Mesendoderm (in vitro differentiated cells): ENCODE data around the gene PXYLP1.

Experiments
- DNase-seq: peaks from one replicate; pipeline ENCODE4 v3.0.0; 2013
- H2AK5ac ChIP-seq: 2 replicates; pipeline ENCODE4 v1.6.1; 2013; ENCODE audit warnings: low read length, inconsistent platforms
- H2BK120ac ChIP-seq: 2 replicates; pipeline ENCODE4 v1.6.1; 2013; ENCODE audit warnings: low read depth, mild to moderate bottlenecking, low read length, moderate library complexity, mixed read lengths
- H2BK15ac ChIP-seq: replicated peaks from 2 replicates; pipeline ENCODE4 v1.6.1; 2013; ENCODE audit warnings: low read depth, mild to moderate bottlenecking, moderate library complexity
- H2BK5ac ChIP-seq: 2 replicates; pipeline ENCODE4 v1.6.1; 2013; ENCODE audit warnings: low read length, inconsistent platforms
- H3K18ac ChIP-seq: 2 replicates; pipeline ENCODE4 v1.6.1; 2013; ENCODE audit warnings: mild to moderate bottlenecking, low read length, mixed read lengths
- H3K23ac ChIP-seq: one replicate; pipeline ENCODE4 v1.6.1; 2013; ENCODE audit warnings: low read length
- H3K27ac ChIP-seq: 2 replicates; pipeline ENCODE4 v1.5.1; 2013; ENCODE audit warnings: low read depth, mild to moderate bottlenecking, inconsistent platforms, low read length, moderate library complexity
- H3K27me3 ChIP-seq: 2 replicates; pipeline ENCODE4 v1.6.1; 2013; ENCODE audit warnings: low read length, control low read depth, mild to moderate bottlenecking, inconsistent platforms; ENCODE audit not compliant: insufficient read depth, poor library complexity
- H3K36me3 ChIP-seq: 2 replicates; pipeline ENCODE4 v1.6.1; 2013; ENCODE audit warnings: low read length, inconsistent platforms; ENCODE audit not compliant: control insufficient read depth, insufficient read depth
- H3K4ac ChIP-seq: one replicate; pipeline ENCODE4 v1.6.1; 2013; ENCODE audit warnings: low read depth, mild to moderate bottlenecking, low read length, moderate library complexity
- H3K4me1 ChIP-seq: 2 replicates; pipeline ENCODE4 v1.6.1; 2013; ENCODE audit warnings: low read depth, low read length, inconsistent platforms; ENCODE audit not compliant: control insufficient read depth
- H3K4me2 ChIP-seq: 2 replicates; pipeline ENCODE4 v1.6.1; 2013; ENCODE audit warnings: low read length
- H3K4me3 ChIP-seq: 2 replicates; pipeline ENCODE4 v1.5.1; 2013; ENCODE audit warnings: mild to moderate bottlenecking, low read length
- H3K56ac ChIP-seq: one replicate; pipeline ENCODE4 v1.6.1; 2013; ENCODE audit warnings: low read length
- H3K79me1 ChIP-seq: 2 replicates; pipeline ENCODE4 v1.6.1; 2013; ENCODE audit warnings: low read length, inconsistent platforms
- H3K79me2 ChIP-seq: 2 replicates; pipeline ENCODE4 v1.6.1; 2013; ENCODE audit warnings: mild to moderate bottlenecking, low read length; ENCODE audit not compliant: control insufficient read depth, insufficient read depth
- H3K9ac ChIP-seq: 2 replicates; pipeline ENCODE4 v1.6.1; 2013; ENCODE audit warnings: low read length, inconsistent platforms
- H4K5ac ChIP-seq: one replicate; pipeline ENCODE4 v1.6.1; 2013; ENCODE audit warnings: low read length
- H4K8ac ChIP-seq: one replicate; pipeline ENCODE4 v1.6.1; 2013; ENCODE audit warnings: low read depth, mild to moderate bottlenecking, control low read depth, low read length, moderate library complexity
- WGBS: extraction: QIAGEN DNeasy Blood & Tissue Kit; methylation state at CpG from one replicate; pipeline ENCODE4 v1.1.7; 2013; ENCODE audit warnings: low lambda C conversion rate, missing lambda C conversion rate; ENCODE audit not compliant: insufficient coverage; ENCODE audit errors: extremely low coverage; 5-methylcytosine and 5-hydroxymethylcytosine counted together

The PXYLP1 gene

GRCh38 chr3:141223673-141224166 is 7.9 kb upstream of the PXYLP1 start:
- Histone ChIP-seq H3K56ac (no peak overlapping the region), H4K8ac (no peak overlapping the region), H3K36me3 (no peaks in the 10 kb centered on the region), H3K23ac (no peak overlapping the region), H3K27ac (no peak overlapping the region), H3K18ac (no peak overlapping the region), H2AK5ac (no peak overlapping the region), H3K9ac (no peak overlapping the region), H3K27me3 (no peaks in the 10 kb centered on the region), H3K79me2 (no peaks in the 10 kb centered on the region), H3K4me1 (no peaks in the 10 kb centered on the region), H4K5ac (no peak overlapping the region), H2BK5ac (no peak overlapping the region), H3K4me2 (no peak overlapping the region), H3K4ac (no peak overlapping the region), H3K79me1 (no peaks in the 10 kb centered on the region), H3K4me3 (no peak overlapping the region), H2BK15ac (no peak overlapping the region), H2BK120ac (no peak overlapping the region)
- no CpG with 5 or more reads among the region's 2 CpGs for WGBS
- no peak for DNase-seq

- DNase-seq: no peak
- H3K79me2 ChIP-seq: no peaks in the 10 kb centered on the region
- no peak overlapping the region for H3K18ac ChIP-seq
- no peak overlapping the region for H4K5ac ChIP-seq
- no peak overlapping the region for H3K9ac ChIP-seq
- no peak overlapping the region for H2AK5ac ChIP-seq
- no peaks in the 10 kb centered on the region for H3K27me3 ChIP-seq
- no peak overlapping the region for H4K8ac ChIP-seq
- no peak overlapping the region for H2BK120ac ChIP-seq
- H3K27ac ChIP-seq: no peak overlapping the region
- H3K4me3 ChIP-seq: no peak overlapping the region
- H3K4me1 ChIP-seq: peaks cover 4% of the 10 kb centered on the region
- H3K4ac ChIP-seq: no peak overlapping the region
- H3K4me2 ChIP-seq: no peak overlapping the region
- no peaks in the 10 kb centered on the region for H3K79me1 ChIP-seq
- no peak overlapping the region for H3K56ac ChIP-seq
- no peak overlapping the region for H2BK15ac ChIP-seq
- no peaks in the 10 kb centered on the region for H3K36me3 ChIP-seq
- H2BK5ac ChIP-seq: no peak overlapping the region
- no peak overlapping the region for H3K23ac ChIP-seq
Observed at GRCh38 chr3:141225939-141226338, 5.7 kb upstream of the PXYLP1 start.

GRCh38 chr3:141227216-141227615 is 4.4 kb upstream of the PXYLP1 start:
- H3K27ac ChIP-seq: no peak overlapping the region
- H3K23ac ChIP-seq: no peak overlapping the region
- no peak overlapping the region for H3K56ac ChIP-seq
- H2BK120ac ChIP-seq: no peak overlapping the region
- H2AK5ac ChIP-seq: no peak overlapping the region
- no peaks in the 10 kb centered on the region for H3K79me2 ChIP-seq
- DNase-seq: no peak
- H3K4me3 ChIP-seq: no peak overlapping the region
- no peak overlapping the region for H4K5ac ChIP-seq
- H3K79me1 ChIP-seq: no peaks in the 10 kb centered on the region
- H3K4me2 ChIP-seq: no peak overlapping the region
- no peak overlapping the region for H3K9ac ChIP-seq
- H3K27me3 ChIP-seq: no peaks in the 10 kb centered on the region
- no peak overlapping the region for H3K18ac ChIP-seq
- no CpG with 5 or more reads among the region's 3 CpGs for WGBS
- no peak overlapping the region for H2BK5ac ChIP-seq
- H3K36me3 ChIP-seq: no peaks in the 10 kb centered on the region
- H3K4ac ChIP-seq: no peak overlapping the region
- H3K4me1 ChIP-seq: peaks cover 4% of the 10 kb centered on the region
- no peak overlapping the region for H2BK15ac ChIP-seq
- no peak overlapping the region for H4K8ac ChIP-seq

GRCh38 chr3:141227752-141228151 is 3.9 kb upstream of the PXYLP1 start:
- Histone ChIP-seq H3K79me1 (no peaks in the 10 kb centered on the region), H3K4me3 (no peak overlapping the region), H3K4me2 (no peak overlapping the region), H3K56ac (no peak overlapping the region), H3K79me2 (no peaks in the 10 kb centered on the region), H3K9ac (no peak overlapping the region), H4K5ac (no peak overlapping the region), H3K18ac (no peak overlapping the region), H3K36me3 (no peaks in the 10 kb centered on the region), H2BK15ac (no peak overlapping the region), H3K4ac (no peak overlapping the region), H2AK5ac (no peak overlapping the region), H4K8ac (no peak overlapping the region), H3K23ac (no peak overlapping the region), H3K4me1 (peaks cover 4% of the 10 kb centered on the region), H2BK120ac (no peak overlapping the region), H3K27me3 (no peaks in the 10 kb centered on the region), H2BK5ac (no peak overlapping the region), H3K27ac (no peak overlapping the region)
- no peak for DNase-seq

DNA sequence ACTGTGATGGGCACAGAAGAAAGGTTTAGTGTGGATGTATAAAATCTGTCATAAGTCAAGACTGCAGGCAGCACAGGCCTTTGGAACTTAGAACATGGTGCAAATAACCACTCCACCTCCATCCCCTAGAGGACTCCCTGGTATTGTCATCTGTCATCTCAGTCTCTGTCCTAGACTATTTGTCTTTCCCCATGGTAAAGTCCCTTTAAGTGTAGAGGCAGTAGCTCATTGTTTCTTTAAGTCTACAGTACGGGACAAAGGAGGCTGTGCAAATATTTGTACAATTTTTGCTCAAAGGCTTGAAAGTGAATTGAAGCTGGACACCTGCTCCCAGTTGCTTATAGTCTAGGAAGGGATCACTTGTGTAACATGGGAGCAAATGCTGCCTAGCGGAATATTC is 3.2 kb upstream of the PXYLP1 start:
- Histone ChIP-seq H3K56ac (no peak overlapping the region), H2BK120ac (no peak overlapping the region), H3K27ac (no peak overlapping the region), H3K4me3 (no peak overlapping the region), H3K18ac (no peak overlapping the region), H3K23ac (no peak overlapping the region), H2BK15ac (no peak overlapping the region), H4K5ac (no peak overlapping the region), H3K79me2 (no peaks in the 10 kb centered on the region), H3K9ac (no peak overlapping the region), H3K79me1 (no peaks in the 10 kb centered on the region), H3K4me1 (peaks cover 4% of the 10 kb centered on the region), H4K8ac (no peak overlapping the region), H3K36me3 (no peaks in the 10 kb centered on the region), H3K4me2 (no peak overlapping the region), H2BK5ac (no peak overlapping the region), H2AK5ac (no peak overlapping the region), H3K27me3 (no peaks in the 10 kb centered on the region), H3K4ac (no peak overlapping the region)
- no CpG with 5 or more reads among the region's 2 CpGs for WGBS
- DNase-seq: no peak

GRCh38 chr3:141229132-141229531 is 2.5 kb upstream of the PXYLP1 start:
- Histone ChIP-seq H2AK5ac (no peak overlapping the region), H3K4me3 (no peak overlapping the region), H3K9ac (no peak overlapping the region), H4K5ac (no peak overlapping the region), H4K8ac (no peak overlapping the region), H3K23ac (no peak overlapping the region), H3K27me3 (no peaks in the 10 kb centered on the region), H2BK15ac (no peak overlapping the region), H2BK5ac (no peak overlapping the region), H2BK120ac (no peak overlapping the region), H3K4me2 (no peak overlapping the region), H3K36me3 (no peaks in the 10 kb centered on the region), H3K79me1 (no peaks in the 10 kb centered on the region), H3K18ac (no peak overlapping the region), H3K56ac (no peak overlapping the region), H3K4me1 (peaks cover 4% of the 10 kb centered on the region), H3K4ac (no peak overlapping the region), H3K79me2 (no peaks in the 10 kb centered on the region), H3K27ac (no peak overlapping the region)
- no peak for DNase-seq
- whole genome bisulfite sequencing: no CpG with 5 or more reads among the region's 3 CpGs
